PC-3 (cell line): Measurements from ENCODE around the gene PRSS27.

Source experiments
- EZH2phosphoT487 ChIP-seq: fragments of 300-600 bp; sonication (generic); IDR thresholded peaks from 2 replicates; pipeline ENCODE4 v1.6.1; 2018; ENCODE audit warnings: mild to moderate bottlenecking, antibody characterized with exemption, low read length, borderline replicate concordance
- TF ChIP-seq, protein P1 (sequence below): fragments of 300-600 bp; sonication (generic); conservative IDR thresholded peaks from 2 replicates; pipeline ENCODE4 v1.5.1; 2017; ENCODE audit warnings: antibody characterized with exemption, low read depth, mild to moderate bottlenecking, low read length

DNA sequence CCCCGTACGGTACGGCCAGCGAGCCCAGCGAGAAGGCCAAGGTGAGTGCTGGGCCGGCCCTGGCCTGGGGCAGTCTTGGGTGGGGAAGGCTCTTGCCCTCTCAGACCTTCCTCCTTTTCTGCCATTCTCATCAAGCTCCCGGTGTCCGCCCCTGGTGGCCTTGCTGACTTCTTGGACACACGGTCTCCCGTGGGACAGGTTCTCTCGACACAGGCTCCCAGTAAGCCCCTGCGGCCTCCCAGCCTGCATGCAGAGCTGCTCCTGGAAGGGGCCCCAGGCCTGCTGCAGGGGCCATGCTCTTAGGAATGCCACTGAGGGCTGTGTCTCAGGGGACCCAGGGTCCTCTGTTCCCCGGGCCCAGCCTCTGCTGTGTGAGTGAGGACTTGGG is 17.6 kb downstream of the PRSS27 start:
- TF ChIP-seq, protein P1, sequence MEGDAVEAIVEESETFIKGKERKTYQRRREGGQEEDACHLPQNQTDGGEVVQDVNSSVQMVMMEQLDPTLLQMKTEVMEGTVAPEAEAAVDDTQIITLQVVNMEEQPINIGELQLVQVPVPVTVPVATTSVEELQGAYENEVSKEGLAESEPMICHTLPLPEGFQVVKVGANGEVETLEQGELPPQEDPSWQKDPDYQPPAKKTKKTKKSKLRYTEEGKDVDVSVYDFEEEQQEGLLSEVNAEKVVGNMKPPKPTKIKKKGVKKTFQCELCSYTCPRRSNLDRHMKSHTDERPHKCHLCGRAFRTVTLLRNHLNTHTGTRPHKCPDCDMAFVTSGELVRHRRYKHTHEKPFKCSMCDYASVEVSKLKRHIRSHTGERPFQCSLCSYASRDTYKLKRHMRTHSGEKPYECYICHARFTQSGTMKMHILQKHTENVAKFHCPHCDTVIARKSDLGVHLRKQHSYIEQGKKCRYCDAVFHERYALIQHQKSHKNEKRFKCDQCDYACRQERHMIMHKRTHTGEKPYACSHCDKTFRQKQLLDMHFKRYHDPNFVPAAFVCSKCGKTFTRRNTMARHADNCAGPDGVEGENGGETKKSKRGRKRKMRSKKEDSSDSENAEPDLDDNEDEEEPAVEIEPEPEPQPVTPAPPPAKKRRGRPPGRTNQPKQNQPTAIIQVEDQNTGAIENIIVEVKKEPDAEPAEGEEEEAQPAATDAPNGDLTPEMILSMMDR: no peak
- no peak for TF ChIP-seq EZH2phosphoT487
